Measurements from ENCODE around the gene ZFY. TPM values are rescaled to one million over a fixed set of nuclear protein-coding genes. Genes with fewer than 3 reads are reported as not detected.
A peak's percentile ranks its signal among the peaks of the same experiment; 100 is the strongest.

ZFY gene
- total RNA-seq, 1 donor from 2014 or later: 3.2 TPM

DNA sequence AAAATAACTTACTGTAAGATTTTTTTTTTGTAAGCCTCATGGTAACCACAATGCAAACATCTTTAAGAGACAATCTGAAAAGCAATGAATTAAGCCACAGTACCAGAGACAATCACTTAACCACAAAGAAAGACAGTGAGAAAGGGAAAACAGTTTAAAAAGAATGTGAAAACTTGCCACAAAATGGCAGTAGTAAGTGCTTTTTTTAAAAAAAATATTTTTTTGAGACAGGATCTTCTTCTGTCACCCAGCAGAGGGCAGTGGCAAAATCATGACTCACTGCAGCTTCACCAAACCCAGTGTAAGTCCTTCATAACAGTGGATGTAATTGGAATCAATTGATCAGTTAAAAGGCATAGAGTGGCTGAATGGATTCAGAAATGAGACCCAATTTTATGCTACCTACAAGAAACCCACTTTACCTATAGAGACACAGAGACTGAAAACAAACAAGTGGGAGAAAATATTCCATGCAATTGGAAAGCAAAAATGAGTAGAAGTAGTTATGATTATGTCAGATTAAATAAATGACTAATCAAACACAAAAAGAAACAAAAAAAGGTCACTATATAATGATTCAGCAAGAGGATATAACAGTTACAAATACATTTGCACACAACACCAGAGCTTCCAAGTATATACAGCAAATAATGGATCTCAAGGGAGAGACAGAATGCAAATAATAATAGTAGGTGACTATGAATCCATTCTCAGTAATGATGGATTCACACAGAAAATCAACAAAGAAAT, 21.9 kb upstream of the ZFY start:
- TF ChIP-seq, protein P1, sequence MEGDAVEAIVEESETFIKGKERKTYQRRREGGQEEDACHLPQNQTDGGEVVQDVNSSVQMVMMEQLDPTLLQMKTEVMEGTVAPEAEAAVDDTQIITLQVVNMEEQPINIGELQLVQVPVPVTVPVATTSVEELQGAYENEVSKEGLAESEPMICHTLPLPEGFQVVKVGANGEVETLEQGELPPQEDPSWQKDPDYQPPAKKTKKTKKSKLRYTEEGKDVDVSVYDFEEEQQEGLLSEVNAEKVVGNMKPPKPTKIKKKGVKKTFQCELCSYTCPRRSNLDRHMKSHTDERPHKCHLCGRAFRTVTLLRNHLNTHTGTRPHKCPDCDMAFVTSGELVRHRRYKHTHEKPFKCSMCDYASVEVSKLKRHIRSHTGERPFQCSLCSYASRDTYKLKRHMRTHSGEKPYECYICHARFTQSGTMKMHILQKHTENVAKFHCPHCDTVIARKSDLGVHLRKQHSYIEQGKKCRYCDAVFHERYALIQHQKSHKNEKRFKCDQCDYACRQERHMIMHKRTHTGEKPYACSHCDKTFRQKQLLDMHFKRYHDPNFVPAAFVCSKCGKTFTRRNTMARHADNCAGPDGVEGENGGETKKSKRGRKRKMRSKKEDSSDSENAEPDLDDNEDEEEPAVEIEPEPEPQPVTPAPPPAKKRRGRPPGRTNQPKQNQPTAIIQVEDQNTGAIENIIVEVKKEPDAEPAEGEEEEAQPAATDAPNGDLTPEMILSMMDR (conservative IDR thresholded peaks at IDR 0.05; ENCODE audit: low read depth, low read length): peak; percentile 46
- no peak for DNase-seq (ENCODE audit: low read depth)

DNA sequence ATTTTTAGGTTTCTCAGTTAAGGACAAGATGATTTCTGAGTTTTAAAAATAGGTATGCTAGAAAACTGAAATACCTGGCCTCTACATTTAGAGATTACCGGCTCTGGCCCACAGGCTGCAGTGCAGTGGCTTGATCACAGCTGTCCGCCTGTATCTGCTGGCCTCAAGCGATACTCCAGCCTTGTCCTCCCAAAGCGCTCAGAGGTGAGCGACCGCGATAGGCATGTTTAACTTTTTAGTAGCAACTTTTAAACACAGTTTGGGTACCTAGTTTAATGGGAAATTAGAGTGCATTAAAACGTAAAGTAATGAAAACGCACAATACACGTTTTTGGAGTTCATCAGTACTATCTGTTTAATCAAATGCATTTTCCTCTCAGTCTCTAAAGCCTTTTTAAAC, 1.1 kb upstream of the ZFY start:
- H3K4me3 ChIP-seq (ENCODE audit: low read depth, low read length): peak overlapping the region; percentile 66
- TF ChIP-seq, protein P1 (conservative IDR thresholded peaks at IDR 0.05; ENCODE audit: low read depth, low read length): no peak
- DNase-seq (ENCODE audit: low read depth): no peak

More for the DNA sequence above, 21.9 kb upstream of the ZFY start:
- H3K4me3 ChIP-seq (ENCODE audit: low read depth, low read length): no peak overlapping the region

DNA sequence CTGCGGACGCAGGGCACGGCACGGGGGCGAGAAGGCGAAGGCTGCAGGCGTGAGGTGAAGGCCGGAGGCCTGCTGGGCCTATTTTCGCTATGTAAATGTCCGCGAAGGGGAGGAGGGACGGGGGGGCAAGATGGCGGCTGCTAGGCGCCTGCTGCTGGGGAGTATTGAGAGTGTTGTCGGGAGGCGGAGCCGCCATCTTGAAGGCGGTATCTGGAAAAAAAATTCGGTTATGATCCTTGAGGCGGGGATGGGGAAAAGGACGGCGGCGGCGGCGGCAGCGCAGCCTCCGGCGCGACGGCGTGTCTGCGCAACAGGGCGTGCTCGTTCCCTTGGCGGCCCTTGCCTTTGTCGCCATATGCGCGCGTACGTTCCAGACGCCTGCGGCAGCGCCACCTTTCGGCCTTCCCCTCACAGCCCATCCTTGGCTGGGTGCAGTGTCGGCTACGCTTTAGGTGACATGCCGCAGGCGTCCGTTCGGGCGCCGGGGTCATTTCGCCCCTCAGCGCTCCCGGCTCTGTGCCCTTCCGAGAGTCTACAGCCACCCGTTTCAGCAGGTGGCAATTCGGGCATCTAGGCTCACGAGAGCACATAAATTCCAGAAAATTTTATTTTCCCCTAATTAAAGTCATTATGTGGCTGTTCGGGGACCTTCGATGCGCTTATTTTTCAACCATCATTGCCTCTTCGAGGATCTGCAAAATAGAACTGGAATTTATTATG, 695 bp downstream of the ZFY start:
- DNase-seq (ENCODE audit: low read depth): no peak
- peak overlapping the region; percentile 66 for H3K4me3 ChIP-seq (ENCODE audit: low read depth, low read length)
- TF ChIP-seq, protein P1 (conservative IDR thresholded peaks at IDR 0.05; ENCODE audit: low read depth, low read length): peak; percentile 59

DNA sequence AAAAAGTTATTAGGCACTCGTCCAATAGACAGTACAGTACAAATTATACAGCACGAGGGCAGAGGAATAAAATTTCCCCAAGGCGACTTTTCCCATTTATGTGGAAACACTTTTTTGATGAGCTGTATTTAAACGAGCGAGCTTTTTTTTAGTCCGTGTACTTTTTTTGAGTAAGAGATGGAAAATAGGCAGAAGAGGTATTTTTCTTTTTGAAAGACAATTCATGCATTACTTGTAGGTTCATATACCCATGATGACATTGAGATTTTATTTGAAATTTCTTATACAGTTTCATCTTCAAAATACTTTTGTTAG, 1.2 kb downstream of the ZFY start:
- peak overlapping the region; percentile 66 for H3K4me3 ChIP-seq (ENCODE audit: low read depth, low read length)
- DNase-seq (ENCODE audit: low read depth): no peak
- TF ChIP-seq, protein P1 (conservative IDR thresholded peaks at IDR 0.05; ENCODE audit: low read depth, low read length): no peak

DNA sequence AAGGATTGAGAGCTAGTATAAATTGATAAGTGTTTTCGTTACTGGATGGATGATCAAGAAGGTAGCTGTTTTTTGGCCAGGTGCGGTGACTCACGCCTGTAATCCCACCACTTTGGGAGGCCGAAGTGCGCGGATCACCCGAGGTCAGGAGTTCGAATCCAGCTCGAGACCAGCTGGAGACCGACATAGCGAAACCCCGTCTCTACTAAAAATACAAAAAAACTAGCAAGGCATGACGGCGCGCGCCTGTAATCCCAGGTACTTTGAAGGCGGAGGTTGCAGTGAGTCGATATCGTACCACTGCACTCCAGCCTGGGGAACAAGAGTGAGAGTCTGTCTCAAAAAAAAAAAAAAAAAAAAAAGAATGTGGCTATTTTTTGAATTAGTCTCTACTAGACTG, 2.0 kb downstream of the ZFY start:
- peak overlapping the region; percentile 66 for H3K4me3 ChIP-seq (ENCODE audit: low read depth, low read length)
- TF ChIP-seq, protein P1 (conservative IDR thresholded peaks at IDR 0.05; ENCODE audit: low read depth, low read length): no peak
- no peak for DNase-seq (ENCODE audit: low read depth)

DNA sequence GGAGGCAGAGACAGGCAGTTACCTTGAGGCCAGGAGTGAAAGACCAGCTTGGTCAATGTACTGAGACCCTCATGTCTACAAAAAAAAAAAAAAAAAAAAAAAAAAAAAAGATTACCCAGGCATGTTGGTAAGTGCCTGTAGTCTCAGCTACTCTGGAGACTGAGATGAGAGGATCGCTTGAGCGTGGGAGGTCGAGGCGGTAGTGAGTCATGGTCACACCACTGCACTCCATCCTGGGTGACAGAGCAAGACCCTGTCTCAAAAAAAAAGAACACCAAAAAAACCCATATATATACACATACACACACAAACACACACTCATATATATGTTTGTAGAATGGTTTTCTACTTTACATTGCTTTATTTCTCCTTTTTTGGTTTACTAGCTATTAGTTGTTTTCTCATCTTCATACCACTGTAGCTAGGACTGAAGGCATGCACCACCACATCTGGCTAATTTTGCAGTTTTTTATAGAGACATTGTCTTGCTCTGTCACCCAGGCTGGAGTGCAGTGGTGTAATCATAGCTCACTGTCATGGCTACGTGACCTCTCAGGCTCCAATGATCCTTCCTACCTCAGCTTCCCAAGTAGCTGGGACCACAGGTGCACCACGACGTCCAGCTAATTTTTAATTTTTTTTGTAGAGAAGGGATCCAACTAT, 14.5 kb downstream of the ZFY start:
- TF ChIP-seq, protein P1 (conservative IDR thresholded peaks at IDR 0.05; ENCODE audit: low read depth, low read length): no peak
- H3K4me3 ChIP-seq (ENCODE audit: low read depth, low read length): no peak overlapping the region
- DNase-seq (ENCODE audit: low read depth): no peak

Data from epithelial cell of proximal tubule (primary cell).